ENCODE results near the gene CD52.

Gene CD52

DNA sequence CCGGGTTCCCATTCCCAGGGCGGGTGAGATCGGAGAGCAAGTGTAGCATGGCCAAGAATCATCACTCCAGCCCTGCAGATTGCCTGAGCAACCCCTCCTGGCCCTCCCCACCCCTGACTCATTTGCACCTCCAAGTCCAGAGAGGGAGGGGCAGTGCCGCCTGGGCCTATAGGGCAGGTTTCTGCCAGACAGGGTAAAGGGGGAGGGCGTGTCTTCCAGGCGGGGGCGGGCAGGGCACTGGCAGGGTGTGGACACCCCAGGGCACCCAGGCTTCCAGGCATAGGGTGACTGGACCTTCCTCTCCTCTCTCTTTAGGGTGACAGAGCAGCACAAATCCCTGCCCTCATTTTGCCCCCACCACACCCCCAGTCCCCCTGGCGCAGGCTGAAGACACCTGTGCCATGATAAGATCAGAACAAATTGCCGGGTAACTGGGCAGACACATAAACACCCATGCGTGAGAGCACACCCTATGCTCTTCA lies 39.4 kb downstream of the CD52 start:
- DNase-seq: no peak

DNA sequence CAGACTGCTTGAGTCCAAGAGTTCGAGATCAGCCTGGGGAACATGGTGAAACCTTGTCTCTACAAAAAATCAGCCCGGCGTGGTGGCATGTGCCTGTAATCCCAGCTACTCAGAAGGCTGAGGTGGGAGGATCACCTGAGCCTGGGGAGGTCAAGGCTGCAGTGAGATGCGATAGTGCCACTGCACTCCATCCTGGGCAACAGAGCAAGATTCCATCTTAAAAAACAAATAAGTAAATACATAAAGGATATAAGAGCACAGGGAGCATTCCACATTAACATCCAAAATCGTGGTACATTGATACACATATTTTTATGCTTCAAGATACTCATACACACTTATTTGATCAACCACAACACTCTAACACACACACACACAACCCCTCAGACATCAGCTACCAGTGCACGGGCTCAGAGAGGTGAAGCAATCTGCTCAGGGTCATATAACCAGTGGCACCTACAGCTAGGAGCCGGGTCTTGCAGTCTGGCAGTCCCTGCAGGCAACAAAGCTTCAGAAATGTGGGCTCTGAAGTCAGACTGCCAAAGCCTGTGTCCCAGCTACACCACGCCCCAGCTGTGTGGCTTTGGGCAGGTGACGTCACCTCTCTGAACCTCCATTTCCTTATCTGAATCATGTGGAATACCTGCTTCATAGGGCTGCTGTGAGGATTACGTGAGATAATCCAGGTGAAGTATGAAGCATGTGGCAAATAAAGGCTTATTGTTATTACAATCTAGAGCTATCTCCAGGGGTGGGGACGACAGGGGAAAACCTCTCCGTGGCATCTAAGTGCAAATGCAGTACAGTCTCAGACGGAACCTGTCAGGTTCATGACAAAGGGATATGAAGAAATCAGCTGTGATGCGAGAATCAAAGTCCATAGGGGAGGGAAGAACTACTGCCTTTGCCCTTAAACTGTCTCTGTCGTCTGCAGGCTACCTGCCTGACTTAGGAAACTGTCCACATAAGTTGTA lies 40.9 kb downstream of the CD52 start:
- DNase-seq: peak; percentile 51 to 78 (median 73)

DNA sequence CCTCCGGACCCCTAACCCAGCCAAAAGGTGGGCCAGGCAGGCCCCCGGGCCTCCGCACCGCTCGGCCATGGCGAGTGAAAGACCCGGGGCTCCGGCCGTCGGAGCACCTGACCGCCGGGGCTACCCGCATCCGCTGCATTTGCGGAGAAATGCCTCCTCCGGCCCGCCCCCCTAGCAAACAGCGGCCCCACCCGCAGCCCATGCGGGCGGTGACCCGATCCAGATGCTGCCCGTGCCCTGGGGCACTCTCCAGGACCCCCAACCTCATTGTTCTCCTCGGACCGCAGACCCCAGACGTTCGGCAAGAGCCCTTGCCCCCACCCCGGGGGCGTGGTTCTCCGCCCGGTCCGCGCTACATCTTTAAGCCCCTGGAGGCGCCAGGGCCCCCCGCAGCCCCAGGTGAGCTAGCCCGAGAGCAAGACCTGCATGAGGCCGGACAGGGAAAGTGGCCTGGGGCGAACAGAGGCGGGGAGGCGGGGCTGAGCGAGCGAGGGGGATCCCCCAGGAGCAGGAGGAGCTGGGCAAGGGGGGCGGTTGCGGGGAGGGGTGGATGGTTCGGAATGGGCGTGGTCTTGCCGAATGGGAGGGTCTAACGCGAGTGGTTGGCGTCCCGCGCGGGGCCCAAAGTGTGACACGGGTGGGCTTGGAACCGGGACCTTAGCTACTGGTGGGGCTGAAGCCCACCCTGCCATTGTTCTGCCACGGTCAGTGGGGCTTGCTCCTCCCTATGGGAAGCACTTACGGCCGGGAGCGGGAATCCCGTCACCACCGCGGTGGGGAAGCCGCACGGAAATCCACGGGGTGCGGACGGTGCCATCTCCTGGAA lies 42.4 kb downstream of the CD52 start:
- DNase-seq: peak; percentile 34 to 61 (median 58)

DNA sequence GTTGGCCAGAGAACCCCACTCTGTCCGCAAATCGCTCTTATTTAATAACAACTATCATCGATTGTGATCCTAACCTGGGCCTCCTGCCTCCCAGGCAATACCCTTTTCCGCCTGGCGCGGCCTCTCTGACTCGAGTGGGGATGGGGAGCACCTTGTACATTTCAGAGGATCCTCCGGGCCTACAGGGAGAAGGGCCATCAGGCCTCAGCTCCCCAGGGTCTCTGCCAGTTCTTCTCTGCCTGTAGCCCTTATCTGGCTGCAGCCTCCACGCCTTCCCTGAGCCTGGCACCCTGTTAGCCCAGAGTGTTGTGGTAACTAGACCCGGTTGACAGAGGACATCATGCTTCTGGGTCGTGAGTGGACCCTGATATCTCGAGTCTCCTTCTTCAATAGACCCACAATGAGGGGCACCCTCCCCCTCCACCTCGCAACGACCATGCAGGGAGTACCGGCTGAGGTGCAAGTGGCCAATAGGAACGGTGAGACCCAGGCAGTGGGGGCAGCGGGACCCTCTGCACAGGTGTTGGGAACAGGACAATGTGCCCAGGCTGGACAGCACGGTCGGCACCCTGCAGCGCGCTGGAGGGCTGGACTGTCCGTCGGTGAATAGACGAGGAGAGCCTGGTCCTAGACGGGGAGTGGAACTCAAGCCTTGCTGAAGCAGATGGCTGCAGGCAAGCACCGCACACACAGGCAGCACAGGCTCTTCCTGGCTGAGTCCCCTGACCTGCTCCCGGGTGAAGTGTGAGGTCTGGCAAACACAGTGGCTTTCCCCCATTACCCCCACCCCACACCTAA lies 43.2 kb downstream of the CD52 start:
- DNase-seq: no peak

DNA sequence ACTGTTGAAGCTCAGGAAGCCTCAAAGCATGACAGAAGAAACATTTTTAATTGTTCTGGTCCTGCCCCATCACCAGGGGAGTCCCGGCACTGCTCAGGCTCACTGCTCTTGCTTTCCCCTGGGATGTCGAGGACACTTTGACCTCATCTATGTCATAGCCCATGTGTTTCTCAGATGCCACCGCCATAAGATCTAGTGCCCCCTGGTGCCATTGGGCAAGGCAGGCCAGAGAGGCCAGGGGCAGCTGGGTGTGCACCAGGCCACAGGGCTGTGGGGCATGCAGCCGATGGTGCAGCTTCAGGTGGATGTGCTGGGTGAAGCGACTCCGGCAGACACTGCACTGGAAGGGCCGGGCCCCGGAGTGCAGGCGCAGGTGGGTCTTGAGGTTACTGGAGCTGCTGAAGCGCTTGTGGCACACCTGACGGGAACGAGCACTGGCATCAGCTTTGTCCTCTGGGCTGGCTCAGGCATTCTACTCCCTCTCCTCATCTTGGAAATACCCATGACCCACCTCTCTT lies 43.9 kb downstream of the CD52 start:
- DNase-seq: no peak

DNA sequence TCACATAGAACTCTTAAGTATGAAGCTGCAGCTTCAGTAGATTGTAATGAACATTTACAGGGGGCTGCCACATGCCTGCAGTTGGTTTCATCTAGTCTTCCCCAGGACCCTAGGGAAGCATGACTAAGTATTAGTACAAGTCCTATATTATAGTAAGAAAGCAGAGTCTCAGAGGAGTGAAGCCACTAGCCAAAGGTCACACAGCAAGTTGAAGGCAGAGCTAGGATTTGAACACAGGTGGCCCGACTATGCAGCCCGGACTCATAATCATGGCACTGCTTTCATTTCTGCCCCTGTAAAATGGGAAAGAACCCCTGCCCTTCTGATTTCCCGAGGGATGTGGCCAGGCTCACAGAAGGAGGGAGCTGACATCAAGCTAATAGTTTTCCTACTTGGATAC lies 44.6 kb downstream of the CD52 start:
- DNase-seq: no peak

DNA sequence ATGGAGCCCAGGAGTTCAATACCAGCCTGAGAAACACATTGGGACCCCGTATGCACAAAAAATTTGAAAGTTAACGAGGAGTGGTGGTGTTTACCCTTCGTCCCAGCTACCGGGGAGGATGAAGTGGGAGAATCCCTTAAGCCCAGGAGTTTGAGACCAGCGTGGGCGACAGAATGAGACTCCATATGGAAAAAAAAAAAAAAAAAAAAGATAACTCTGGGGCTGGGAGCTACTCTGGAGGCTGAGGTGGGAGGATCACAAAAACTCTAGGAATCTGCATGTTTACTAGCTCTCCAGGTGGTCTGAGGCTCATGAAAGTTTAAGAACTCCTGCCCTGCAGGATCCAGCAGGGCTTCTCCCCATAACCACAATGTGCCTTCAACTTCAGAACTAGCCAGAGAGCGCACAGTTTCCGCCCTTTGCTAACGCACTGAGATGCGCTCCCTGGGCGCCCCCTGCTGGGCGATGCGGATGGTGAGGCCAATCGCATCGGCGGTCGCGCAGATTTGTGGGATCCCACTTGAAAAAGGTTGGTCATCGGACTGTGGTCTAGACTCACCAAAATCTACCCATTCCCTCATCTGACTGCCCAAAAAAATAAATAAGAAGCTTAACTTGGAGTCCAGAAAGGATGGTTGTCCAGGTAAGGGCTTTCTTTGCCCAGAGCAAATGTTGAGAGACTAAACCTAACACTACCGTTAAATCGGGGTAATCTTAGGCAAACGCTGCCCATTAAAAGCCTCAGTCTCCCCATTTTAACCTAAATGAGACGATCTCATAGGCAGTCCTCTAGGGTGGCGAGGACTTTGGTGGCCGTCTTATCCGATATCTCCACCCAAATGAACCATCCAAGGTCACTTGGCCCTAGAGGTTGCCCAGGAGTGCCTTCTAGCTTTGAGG lies 46.0 kb downstream of the CD52 start:
- DNase-seq: peak; percentile 61 to 82 (median 76)

DNA sequence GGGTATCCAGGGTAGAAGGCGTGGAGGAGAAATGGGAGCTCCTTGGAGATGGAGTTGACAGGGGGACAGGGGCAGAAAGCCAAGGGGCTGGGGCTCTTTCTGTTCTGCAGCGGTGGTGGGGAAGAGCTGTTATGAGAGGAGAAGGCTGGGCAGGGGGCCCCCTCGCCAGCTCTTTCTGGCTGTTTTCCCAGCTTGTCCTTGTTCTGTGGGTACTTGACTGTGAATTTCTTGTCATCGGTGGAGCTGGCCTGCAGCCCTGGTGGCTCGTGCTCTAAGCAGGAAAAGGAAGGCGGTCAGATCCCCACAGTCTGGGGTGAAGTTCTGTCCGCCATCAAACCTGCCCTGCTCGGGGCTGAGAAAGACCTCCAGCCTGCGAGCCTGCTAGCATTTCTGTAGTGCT lies 47.2 kb downstream of the CD52 start:
- DNase-seq: no peak

DNA sequence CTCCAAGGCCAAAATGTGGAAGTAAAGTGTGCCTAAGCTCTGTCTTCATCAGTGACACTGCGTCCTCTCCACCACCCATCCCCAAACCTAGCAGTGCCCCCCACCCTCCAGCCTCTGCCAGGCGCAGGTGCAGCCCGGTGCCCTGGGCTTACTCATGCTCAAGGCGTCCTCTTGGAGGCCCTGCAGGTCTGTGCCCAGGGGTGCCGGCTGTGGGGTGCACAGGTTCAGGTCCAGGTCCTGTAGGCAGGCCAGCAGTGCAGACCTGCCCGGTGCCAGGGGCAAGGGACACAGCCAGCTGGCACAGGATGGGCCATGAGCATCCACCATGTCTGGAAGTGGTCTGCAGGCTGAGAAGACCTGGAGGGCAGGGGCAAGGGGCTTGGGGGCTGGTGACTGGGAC lies 49.7 kb downstream of the CD52 start:
- DNase-seq: no peak

DNA sequence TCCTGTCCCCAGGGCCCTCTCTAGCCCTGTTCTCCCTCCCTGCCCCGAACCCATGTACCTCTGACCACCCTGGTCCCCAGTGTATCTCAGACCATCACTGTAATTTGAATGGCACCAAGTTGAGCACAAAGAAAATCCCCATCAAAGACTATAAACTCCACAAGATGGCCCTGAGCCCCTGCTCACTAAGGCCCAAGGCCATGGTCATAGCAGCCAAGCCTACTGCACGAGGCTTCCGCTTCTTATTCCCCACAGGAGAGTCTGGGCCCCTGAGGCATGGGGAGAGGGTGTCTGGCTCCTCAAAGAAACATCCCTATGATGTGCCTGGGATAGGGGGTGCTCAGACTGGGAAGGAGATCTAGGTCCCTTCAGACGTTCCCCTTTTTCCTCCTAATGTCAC lies 50.2 kb downstream of the CD52 start:
- no peak for DNase-seq

DNA sequence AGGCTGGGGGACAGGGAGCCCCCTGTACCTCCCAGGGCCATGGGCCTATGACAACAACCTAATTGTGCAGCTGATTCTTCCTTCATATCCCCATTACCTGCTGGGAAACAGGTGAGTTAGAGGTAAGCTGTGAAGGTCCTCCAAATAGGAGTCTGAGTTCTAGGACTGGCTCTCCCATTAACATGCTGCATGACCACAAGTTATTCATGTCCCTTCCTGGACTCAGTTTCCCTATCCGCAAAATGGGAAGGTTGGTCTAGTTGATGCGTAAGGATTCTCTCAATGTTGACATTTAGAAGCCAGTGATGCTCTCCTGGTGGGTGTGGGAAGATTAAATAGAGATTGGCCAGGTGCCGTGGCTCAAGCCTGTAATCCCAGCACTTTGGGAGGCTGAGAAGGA lies 50.7 kb downstream of the CD52 start:
- DNase-seq: no peak

Data from T-helper 1 cell (primary cell).